ENCODE results near the gene EPS8.
A peak's percentile ranks its signal among the peaks of the same experiment; 100 is the strongest.

The EPS8 gene

GRCh38 chr12:15688202-15688736, 100.9 kb downstream of the EPS8 start:
- DNase-seq: peak; percentile 73

- no peak for DNase-seq
Observed at GRCh38 chr12:15687583-15687982, 101.6 kb downstream of the EPS8 start.

GRCh38 chr12:15684896-15685658, 104.1 kb downstream of the EPS8 start:
- DNase-seq: no peak

- no peak for DNase-seq
Observed at GRCh38 chr12:15682826-15683225, 106.4 kb downstream of the EPS8 start.

- no peak for DNase-seq
Observed at GRCh38 chr12:15679151-15679550, 110.0 kb downstream of the EPS8 start.

GRCh38 chr12:15677726-15678201, 111.4 kb downstream of the EPS8 start:
- DNase-seq: no peak

GRCh38 chr12:15677228-15677627, 112.0 kb downstream of the EPS8 start:
- no peak for DNase-seq

- peak; percentile 47 for DNase-seq
Observed at GRCh38 chr12:15672671-15673270, 116.4 kb downstream of the EPS8 start.

- no peak for DNase-seq
Observed at GRCh38 chr12:15670756-15671155, 118.4 kb downstream of the EPS8 start.

- no peak for DNase-seq
Observed at GRCh38 chr12:15669256-15669948, 119.8 kb downstream of the EPS8 start.

- DNase-seq: no peak
Observed at GRCh38 chr12:15664491-15664890, 124.7 kb downstream of the EPS8 start.

GRCh38 chr12:15662983-15663659, 126.1 kb downstream of the EPS8 start:
- DNase-seq: no peak

GRCh38 chr12:15662303-15662980, 126.7 kb downstream of the EPS8 start:
- no peak for DNase-seq

GRCh38 chr12:15651371-15651770, 137.8 kb downstream of the EPS8 start:
- DNase-seq: no peak

GRCh38 chr12:15650399-15651128, 138.6 kb downstream of the EPS8 start:
- no peak for DNase-seq

- no peak for DNase-seq
Observed at GRCh38 chr12:15649347-15649746, 139.8 kb downstream of the EPS8 start.

GRCh38 chr12:15648558-15648957, 140.6 kb downstream of the EPS8 start:
- DNase-seq: peak; percentile 32

- DNase-seq: no peak
Observed at GRCh38 chr12:15646581-15646980, 142.6 kb downstream of the EPS8 start.

- no peak for DNase-seq
Observed at GRCh38 chr12:15644700-15645099, 144.5 kb downstream of the EPS8 start.

GRCh38 chr12:15638231-15638630, 151.0 kb downstream of the EPS8 start:
- DNase-seq: no peak

GRCh38 chr12:15636060-15636890, 152.9 kb downstream of the EPS8 start:
- no peak for DNase-seq

Data from inflammatory macrophage treated with lipopolysaccharide for 4 hours (primary cell).